ENCODE data around the gene ASIC1. TPM values are rescaled to one million over a fixed set of nuclear protein-coding genes. Genes with fewer than 3 reads are reported as not detected.

Gene ASIC1
- total and polyA plus RNA-seq, 2 of the 4 experiments (the other 2 are of a cell fraction), result 1.6 to 9.9 TPM

- H3K9me3 ChIP-seq (ENCODE audit: control insufficient read depth, insufficient read depth, low read length), result no peaks in the 10 kb centered on the region
- WGBS, 2 experiments (ENCODE audit: extremely low coverage in 2 of 2, insufficient read length in 1 of 2), result 100% methylated on average over 1 of the region's 1 CpG; no CpG with 5 or more reads in 1 of the 2 experiments
- peaks cover 3% of the 10 kb centered on the region; the same call in 1 of the 2 replicates for H3K4me1 ChIP-seq (ENCODE audit: control insufficient read depth, insufficient read depth, low read length)
- no peak overlapping the region for H2AK9ac ChIP-seq (replicated peaks; ENCODE audit: low read depth, low read length, poor library complexity)
- no peak overlapping the region for H3K4me3 ChIP-seq (ENCODE audit: insufficient read depth, low read depth, low read length)
- H4K20me1 ChIP-seq (ENCODE audit: insufficient read depth, low read length), result no peaks in the 10 kb centered on the region; the same call in 1 of the 2 replicates
- dilution Hi-C loops (cut with HindIII; ENCODE audit: low sequenced_read_pairs, unreplicated experiment), result no loop called here
- no peak overlapping the region for H2BK5ac ChIP-seq (ENCODE audit: low read depth, low read length, poor library complexity, severe bottlenecking)
- POLR2A ChIA-PET (ENCODE audit: unreplicated experiment), result no interaction called here
- H3K4me2 ChIP-seq (ENCODE audit: low read depth, low read length), result no peak overlapping the region
- H4K5ac ChIP-seq (ENCODE audit: low read depth, low read length), result no peak overlapping the region
- H3K27me3 ChIP-seq (ENCODE audit: control insufficient read depth, insufficient read depth, low read length), result no peaks in the 10 kb centered on the region
- ATAC-seq (ENCODE audit: low read depth) (no peak), DNase-seq (no peak)
- no peak overlapping the region for H2AK5ac ChIP-seq (ENCODE audit: low read depth, low read length)
- no TSS peak for BruUV-seq (replicated peaks)
- no peak for TF ChIP-seq POLR2A (IDR thresholded peaks at IDR 0.05; ENCODE audit: low read depth, low read length)
- H3K27ac ChIP-seq (ENCODE audit: insufficient read depth, low read length), result no peak overlapping the region
- H3K56ac ChIP-seq (ENCODE audit: extremely low read depth, insufficient read depth, low read length), result peak overlapping the region; percentile 1; the same call in 1 of the 2 replicates
- in situ Hi-C loops (cut with MboI; ENCODE audit: low sequenced_read_pairs), result no loop called here
- H3K36me3 ChIP-seq (ENCODE audit: control insufficient read depth, insufficient read depth, low read length), result no peaks in the 10 kb centered on the region
- no peak overlapping the region for H3K9ac ChIP-seq (ENCODE audit: low read depth, low read length)
- no peak overlapping the region for H3K4ac ChIP-seq (ENCODE audit: low read depth, low read length)
- H3K23ac ChIP-seq (ENCODE audit: low read depth, low read length), result no peak overlapping the region; the same call in 1 of the 2 replicates
- H2BK20ac ChIP-seq (ENCODE audit: low read depth, low read length), result no peak overlapping the region
- CTCF ChIA-PET, result interaction anchor here (0.8 kb wide), 1 partner anchor 32 kb away, joined by 3 read pairs; no protein-coding TSS in a partner anchor
- H3K79me1 ChIP-seq (ENCODE audit: low read depth in 1 of 2, low read length in 2 of 2), result no peaks in the 10 kb centered on the region
- no peak overlapping the region for H2BK120ac ChIP-seq (ENCODE audit: low read depth, low read length)
- no peak overlapping the region; a peak in 1 of 4 replicates for H4K8ac ChIP-seq (ENCODE audit: low read depth in 2 of 2, low read length in 2 of 2)
- H4K91ac ChIP-seq (ENCODE audit: insufficient read depth, low read depth, low read length), result no peak overlapping the region
- H3K18ac ChIP-seq (ENCODE audit: low read depth, low read length), result no peak overlapping the region
- no peak overlapping the region for H2BK15ac ChIP-seq (ENCODE audit: low read depth, low read length)
- intact Hi-C loops (cut with micrococcal nuclease), result loop anchor here (1.0 to 2.0 kb wide), 2 partner anchors 100 to 239 kb away; no protein-coding TSS in a partner anchor
- no peaks in the 10 kb centered on the region for H3K9me1 ChIP-seq (ENCODE audit: insufficient read depth, low read length)
- H2AFZ ChIP-seq (replicated peaks; ENCODE audit: low read length, poor library complexity), result no peak overlapping the region
- 0 out of 2 replicates have a peak overlapping the region, but pooled peaks have one; percentile 16 for H3K14ac ChIP-seq (replicated peaks; ENCODE audit: low read depth, low read length)
Measured at GRCh38 chr12:50075808-50076170, 18.4 kb downstream of the ASIC1 start.

Measured in IMR-90 (cell line).